Epithelial cell of proximal tubule (primary cell): ENCODE results near the gene PLCL2. TPM values are rescaled to one million over a fixed set of nuclear protein-coding genes. Genes with fewer than 3 reads are reported as not detected.

Experiments
- DNase-seq: peaks from one replicate; pipeline ENCODE4 v3.0.0-alpha.2; 2011; ENCODE audit warnings: low read depth
- H3K4me3 ChIP-seq: 2 replicates; pipeline ENCODE4 v1.5.1; 2011; ENCODE audit warnings: low read depth, mild to moderate bottlenecking, low read length
- total RNA-seq: library from RNA; depleted of rRNA; stranded (reverse); fragments of >200 nt; gene quantifications from 2 replicates; pipeline ENCODE4 v1.2.3, GENCODE V29; 2015
- TF ChIP-seq, protein P1 (sequence below): conservative IDR thresholded peaks from 2 replicates; pipeline ENCODE4 v1.5.1; 2012; ENCODE audit warnings: low read depth, mild to moderate bottlenecking, low read length

The PLCL2 gene
- total RNA-seq, 1 donor from 2014 or later = 3.5 TPM

DNA sequence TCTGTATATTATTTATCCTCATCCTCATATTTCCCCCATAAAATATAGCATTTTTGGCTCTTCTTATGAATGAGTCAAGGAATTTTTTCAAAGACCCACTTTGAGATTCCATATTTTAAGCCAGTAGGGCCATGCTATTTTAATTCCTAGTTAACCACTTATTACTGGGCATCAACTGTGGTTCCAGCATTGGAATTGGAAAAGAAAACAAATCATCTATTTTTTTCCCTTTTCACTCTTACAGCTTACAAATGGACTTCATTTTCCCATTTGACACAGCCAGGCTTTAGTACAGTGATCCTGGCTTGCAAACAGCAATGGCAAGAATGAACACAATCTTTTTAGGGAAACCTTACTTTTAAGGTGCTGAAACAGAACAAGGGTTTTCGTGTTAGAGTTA lies 19.4 kb upstream of the PLCL2 start:
- DNase-seq = no peak
- TF ChIP-seq, protein P1, sequence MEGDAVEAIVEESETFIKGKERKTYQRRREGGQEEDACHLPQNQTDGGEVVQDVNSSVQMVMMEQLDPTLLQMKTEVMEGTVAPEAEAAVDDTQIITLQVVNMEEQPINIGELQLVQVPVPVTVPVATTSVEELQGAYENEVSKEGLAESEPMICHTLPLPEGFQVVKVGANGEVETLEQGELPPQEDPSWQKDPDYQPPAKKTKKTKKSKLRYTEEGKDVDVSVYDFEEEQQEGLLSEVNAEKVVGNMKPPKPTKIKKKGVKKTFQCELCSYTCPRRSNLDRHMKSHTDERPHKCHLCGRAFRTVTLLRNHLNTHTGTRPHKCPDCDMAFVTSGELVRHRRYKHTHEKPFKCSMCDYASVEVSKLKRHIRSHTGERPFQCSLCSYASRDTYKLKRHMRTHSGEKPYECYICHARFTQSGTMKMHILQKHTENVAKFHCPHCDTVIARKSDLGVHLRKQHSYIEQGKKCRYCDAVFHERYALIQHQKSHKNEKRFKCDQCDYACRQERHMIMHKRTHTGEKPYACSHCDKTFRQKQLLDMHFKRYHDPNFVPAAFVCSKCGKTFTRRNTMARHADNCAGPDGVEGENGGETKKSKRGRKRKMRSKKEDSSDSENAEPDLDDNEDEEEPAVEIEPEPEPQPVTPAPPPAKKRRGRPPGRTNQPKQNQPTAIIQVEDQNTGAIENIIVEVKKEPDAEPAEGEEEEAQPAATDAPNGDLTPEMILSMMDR = no peak
- H3K4me3 ChIP-seq = no peak overlapping the region

DNA sequence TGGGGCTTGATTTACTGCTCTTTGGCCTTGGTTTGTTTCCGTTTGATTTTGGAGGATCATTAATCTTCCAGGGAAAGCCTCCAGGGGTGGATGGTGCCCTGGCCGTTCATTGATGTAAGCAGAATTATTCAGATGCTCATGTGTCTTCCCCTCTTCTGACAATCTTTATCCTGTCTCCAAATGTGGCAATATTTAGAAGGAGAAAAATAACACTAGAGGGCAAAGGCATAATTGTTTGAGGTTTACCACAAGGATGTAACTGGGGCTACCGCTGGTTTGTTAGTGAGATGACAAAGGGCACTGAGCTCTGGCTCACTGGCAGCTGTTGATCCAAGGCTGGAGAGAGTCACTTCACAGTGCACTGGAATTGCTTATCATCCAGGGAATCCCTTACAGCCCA lies 18.2 kb upstream of the PLCL2 start:
- DNase-seq = no peak
- H3K4me3 ChIP-seq = no peak overlapping the region
- TF ChIP-seq, protein P1 = no peak

DNA sequence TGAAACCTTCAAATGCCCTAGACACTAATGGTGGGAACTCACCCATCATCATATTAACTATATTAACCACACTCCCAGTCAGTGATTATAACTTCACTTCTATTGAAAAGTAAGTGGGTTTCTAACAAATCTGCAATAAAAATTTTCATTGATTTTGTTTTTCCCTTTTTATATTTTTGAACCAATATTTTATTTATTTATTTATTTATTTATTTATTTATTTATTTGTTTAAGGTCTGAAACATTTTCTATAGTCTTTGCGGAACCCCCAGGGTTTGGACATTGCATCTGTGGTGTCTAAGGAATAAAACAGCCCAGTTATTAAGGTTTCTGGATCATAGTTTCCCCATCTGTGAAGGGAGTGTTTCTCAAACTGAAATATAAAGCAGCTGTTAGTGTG lies 16.2 kb upstream of the PLCL2 start:
- H3K4me3 ChIP-seq = no peak overlapping the region
- TF ChIP-seq, protein P1 = no peak
- DNase-seq = no peak

DNA sequence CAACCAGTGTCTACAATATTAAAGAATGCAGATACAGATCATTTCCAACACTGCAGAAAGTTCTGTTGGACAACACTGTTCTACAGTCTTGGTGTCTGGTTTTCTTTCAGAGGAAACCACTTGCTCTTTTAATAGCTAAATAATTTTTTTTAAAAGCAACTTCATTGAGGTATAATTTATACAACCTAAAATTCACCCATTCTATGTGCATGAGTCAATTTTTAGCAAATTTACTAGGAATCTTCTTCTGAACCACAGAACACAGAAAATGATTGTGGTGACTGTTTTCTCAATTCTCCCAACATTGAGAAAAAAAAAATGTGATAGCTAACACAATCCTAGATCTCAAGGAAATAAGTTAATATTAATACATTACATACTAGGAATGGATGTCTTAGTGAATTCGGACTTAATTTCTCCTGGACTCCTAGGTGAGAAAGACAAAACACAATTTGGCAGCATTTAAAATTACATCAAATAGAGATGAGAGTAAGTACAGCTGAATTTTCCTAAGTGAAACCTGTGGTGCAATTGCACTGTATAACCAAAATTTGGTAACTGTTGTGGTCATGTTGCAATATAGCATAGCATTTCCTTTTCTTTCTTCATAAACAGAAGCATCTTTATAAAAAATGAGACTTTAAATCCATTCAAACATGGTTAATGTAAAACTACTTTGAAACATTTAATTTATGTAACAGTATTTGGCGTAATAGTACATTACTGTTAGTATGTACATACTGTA lies 15.3 kb upstream of the PLCL2 start:
- TF ChIP-seq, protein P1 = no peak
- no peak for DNase-seq
- no peak overlapping the region for H3K4me3 ChIP-seq

DNA sequence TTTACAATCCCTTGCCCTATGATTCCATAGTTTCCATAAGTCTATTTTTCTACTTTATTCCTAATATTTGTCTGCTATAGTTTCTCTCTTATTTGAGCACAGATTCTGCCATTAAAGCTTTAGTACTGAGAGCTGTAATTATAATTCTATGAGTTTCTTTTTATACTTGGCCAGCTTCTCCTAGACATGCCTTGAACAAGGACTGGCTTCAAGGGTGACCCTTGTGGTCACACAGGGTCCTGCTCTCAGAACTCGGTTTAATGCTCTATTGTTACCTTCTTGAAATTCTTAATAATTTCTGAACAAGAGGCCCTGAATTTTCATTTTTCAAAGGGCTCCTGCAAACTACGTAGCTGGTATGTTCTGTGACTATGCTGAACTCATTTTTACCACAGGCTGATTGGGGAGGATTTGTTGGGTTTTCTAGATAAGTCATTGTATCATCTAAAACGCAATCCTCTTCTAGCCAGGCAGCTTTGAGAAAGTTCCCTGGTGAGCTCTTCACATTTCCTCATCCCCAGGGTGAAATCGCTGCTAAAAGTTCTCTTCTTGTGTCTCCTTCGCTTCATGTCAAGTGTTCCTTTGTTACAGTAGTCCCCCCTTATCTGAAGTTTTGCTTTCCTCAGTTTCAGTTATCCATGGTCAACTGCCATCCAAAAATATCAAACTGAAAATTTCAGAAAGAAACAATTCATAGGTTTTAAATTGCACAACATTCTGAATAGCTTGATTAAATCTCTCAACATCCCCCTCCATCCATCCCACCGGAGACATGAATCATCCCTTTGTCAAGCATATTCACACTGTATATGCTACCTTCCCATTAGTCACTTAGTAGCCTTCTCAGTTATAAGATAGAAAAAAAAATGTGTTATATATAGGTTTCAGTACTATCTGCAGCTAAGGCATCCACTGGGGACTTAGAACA lies 12.6 kb upstream of the PLCL2 start:
- no peak overlapping the region for H3K4me3 ChIP-seq
- DNase-seq = no peak
- TF ChIP-seq, protein P1 = no peak

DNA sequence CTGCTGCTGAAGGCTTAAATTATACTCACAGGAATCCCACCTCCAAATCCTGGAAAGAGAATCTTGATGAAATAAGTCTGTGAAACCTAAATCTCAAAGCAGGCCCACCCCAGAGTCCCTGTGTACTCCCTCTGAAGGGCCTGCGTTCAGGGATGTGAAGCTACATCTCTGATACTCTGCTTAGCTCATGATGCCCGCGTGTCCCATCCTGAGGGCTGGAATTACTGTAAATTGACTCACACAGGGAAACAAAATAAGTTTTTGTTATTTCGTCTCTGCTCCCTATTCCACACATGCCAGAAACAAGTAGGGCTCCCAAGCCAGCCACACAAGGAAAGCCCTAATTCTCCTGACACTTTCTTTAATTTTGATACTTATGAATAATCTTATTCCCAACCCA lies 10.9 kb upstream of the PLCL2 start:
- no peak overlapping the region for H3K4me3 ChIP-seq
- DNase-seq = no peak
- TF ChIP-seq, protein P1 = no peak
